Neural progenitor cell (in vitro differentiated cells): Measurements from ENCODE around the gene ELMO1. TPM values are rescaled to one million over a fixed set of nuclear protein-coding genes. Genes with fewer than 3 reads are reported as not detected.

Source experiments
- DNase-seq: peaks from one replicate; pipeline ENCODE4 v3.0.0-alpha.2; 2016; ENCODE audit warnings: low spot score
- H2AFZ ChIP-seq: fragments of 200-600 bp; sonication (generic); replicated peaks from 2 replicates; pipeline ENCODE4 v1.6.1; 2016; ENCODE audit warnings: antibody characterized with exemption
- H3F3A ChIP-seq: fragments of 200-600 bp; sonication (generic); 2 replicates; pipeline ENCODE4 v1.6.1; 2016; ENCODE audit warnings: antibody characterized with exemption, low read depth
- H3K27ac ChIP-seq: fragments of 200-600 bp; sonication (generic); 2 replicates; pipeline ENCODE4 v1.5.1; 2016; ENCODE audit warnings: mild to moderate bottlenecking
- H3K27me3 ChIP-seq: fragments of 200-600 bp; sonication (generic); 2 replicates; pipeline ENCODE4 v1.6.1; 2016; ENCODE audit warnings: mild to moderate bottlenecking, moderate library complexity
- H3K36me3 ChIP-seq: fragments of 200-600 bp; sonication (generic); 2 replicates; pipeline ENCODE4 v1.5.1; 2016
- H3K4me1 ChIP-seq: fragments of 200-600 bp; sonication (generic); 2 replicates; pipeline ENCODE4 v1.6.1; 2016; ENCODE audit warnings: mixed run types
- H3K4me2 ChIP-seq: fragments of 200-600 bp; sonication (generic); 2 replicates; pipeline ENCODE4 v1.6.1; 2016
- H3K4me3 ChIP-seq: fragments of 200-600 bp; sonication (generic); 2 replicates; pipeline ENCODE4 v1.5.1; 2016
- H3K79me2 ChIP-seq: fragments of 200-600 bp; sonication (generic); 2 replicates; pipeline ENCODE4 v1.6.1; 2016; ENCODE audit warnings: low read depth
- H3K9ac ChIP-seq: fragments of 200-600 bp; sonication (generic); 2 replicates; pipeline ENCODE4 v1.6.1; 2016
- H3K9me3 ChIP-seq: fragments of 200-600 bp; sonication (generic); 2 replicates; pipeline ENCODE4 v1.5.1; 2016; ENCODE audit warnings: low read depth
- H4K20me1 ChIP-seq: fragments of 200-600 bp; sonication (generic); 2 replicates; pipeline ENCODE4 v1.6.1; 2016; ENCODE audit warnings: low read depth
- H3K27ac Mint-ChIP-seq: 3 replicates; pipeline ENCODE4 v1.8.0; 2021; ENCODE audit warnings: mixed read lengths
- H3K27me3 Mint-ChIP-seq: 2 replicates; pipeline ENCODE4 v1.8.0; 2022; ENCODE audit warnings: low read depth, mild to moderate bottlenecking, inconsistent platforms, moderate library complexity, mixed read lengths; ENCODE audit not compliant: insufficient read depth
- H3K36me3 Mint-ChIP-seq: 3 replicates; pipeline ENCODE4 v1.8.0; 2021; ENCODE audit warnings: mixed read lengths
- H3K4me1 Mint-ChIP-seq: 3 replicates; pipeline ENCODE4 v1.8.0; 2021; ENCODE audit warnings: mixed read lengths
- H3K4me3 Mint-ChIP-seq: 3 replicates; pipeline ENCODE4 v1.8.0; 2021; ENCODE audit warnings: mild to moderate bottlenecking, moderate library complexity, mixed read lengths
- H3K9me3 Mint-ChIP-seq: 3 replicates; pipeline ENCODE4 v1.8.0; 2020; ENCODE audit warnings: mixed read lengths
- CTCF ChIP-seq: fragments of 200-600 bp; sonication (generic); IDR thresholded peaks from 2 replicates; pipeline ENCODE4 v1.5.1; 2017; ENCODE audit warnings: antibody characterized with exemption, mild to moderate bottlenecking
- EZH2 ChIP-seq: fragments of 200-600 bp; sonication (generic); IDR thresholded peaks from 2 replicates; pipeline ENCODE4 v1.6.1; 2017; ENCODE audit warnings: antibody characterized with exemption, mild to moderate bottlenecking, moderate library complexity
- EZH2phosphoT487 ChIP-seq: fragments of 200-600 bp; sonication (generic); IDR thresholded peaks from 2 replicates; pipeline ENCODE4 v1.6.1; 2017; ENCODE audit warnings: antibody characterized with exemption
- total RNA-seq: library from RNA; depleted of rRNA; stranded (reverse); fragments of >200 nt; gene quantifications from 2 replicates; pipeline ENCODE4 v1.2.3, GENCODE V29; 2015; ENCODE audit warnings: low replicate concordance

ELMO1 gene
- total RNA-seq, 1 donor from 2014 or later = 22.0 TPM

GRCh38 chr7:37071124-37071523 lies 377.5 kb downstream of the ELMO1 start:
- no peak overlapping the region for H3K4me3 ChIP-seq
- H4K20me1 ChIP-seq = no peaks in the 10 kb centered on the region
- no peak for DNase-seq
- H3K4me1 ChIP-seq = peaks cover 24% of the 10 kb centered on the region
- H3K4me1 Mint-ChIP-seq = peaks cover 5% of the 10 kb centered on the region
- no peak overlapping the region for H3K4me3 Mint-ChIP-seq
- H3K27me3 Mint-ChIP-seq = peaks cover under 1% of the 10 kb centered on the region
- no peak overlapping the region for H3K27ac Mint-ChIP-seq
- TF ChIP-seq CTCF (no peak), EZH2 (no peak), EZH2phosphoT487 (no peak)
- no peaks in the 10 kb centered on the region for H3K79me2 ChIP-seq
- no peak overlapping the region for H3K4me2 ChIP-seq
- no peak overlapping the region for H3K27ac ChIP-seq
- no peaks in the 10 kb centered on the region for H3K27me3 ChIP-seq
- H2AFZ ChIP-seq = no peak overlapping the region
- H3K9me3 Mint-ChIP-seq = peaks cover 3% of the 10 kb centered on the region
- H3F3A ChIP-seq = no peaks in the 10 kb centered on the region
- no peaks in the 10 kb centered on the region for H3K36me3 Mint-ChIP-seq
- no peak overlapping the region for H3K9ac ChIP-seq
- no peaks in the 10 kb centered on the region for H3K36me3 ChIP-seq
- H3K9me3 ChIP-seq = no peaks in the 10 kb centered on the region

GRCh38 chr7:37070471-37070870 lies 378.2 kb downstream of the ELMO1 start:
- no peaks in the 10 kb centered on the region for H4K20me1 ChIP-seq
- no peak for DNase-seq
- H3K9me3 ChIP-seq = no peaks in the 10 kb centered on the region
- H3K79me2 ChIP-seq = no peaks in the 10 kb centered on the region
- no peak overlapping the region for H2AFZ ChIP-seq
- H3F3A ChIP-seq = no peaks in the 10 kb centered on the region
- Mint-ChIP-seq H3K27me3 (peaks cover 6% of the 10 kb centered on the region), H3K9me3 (peaks cover 3% of the 10 kb centered on the region), H3K4me1 (peaks cover 5% of the 10 kb centered on the region), H3K27ac (no peak overlapping the region), H3K4me3 (no peak overlapping the region), H3K36me3 (no peaks in the 10 kb centered on the region)
- H3K4me2 ChIP-seq = no peak overlapping the region
- H3K4me1 ChIP-seq = peaks cover 24% of the 10 kb centered on the region
- H3K9ac ChIP-seq = no peak overlapping the region
- no peaks in the 10 kb centered on the region for H3K27me3 ChIP-seq
- H3K27ac ChIP-seq = no peak overlapping the region
- no peaks in the 10 kb centered on the region for H3K36me3 ChIP-seq
- no peak for TF ChIP-seq EZH2
- no peak for TF ChIP-seq CTCF
- TF ChIP-seq EZH2phosphoT487 = no peak
- H3K4me3 ChIP-seq = no peak overlapping the region

- peaks cover 5% of the 10 kb centered on the region for H3K9me3 Mint-ChIP-seq
Observed at GRCh38 chr7:37070031-37070430, 378.6 kb downstream of the ELMO1 start.

More at GRCh38 chr7:37070031-37070430, 378.6 kb downstream of the ELMO1 start:
- DNase-seq = no peak
- Histone ChIP-seq H3K4me3 (no peak overlapping the region), H3K79me2 (no peaks in the 10 kb centered on the region), H4K20me1 (no peaks in the 10 kb centered on the region), H3K4me2 (no peak overlapping the region), H3K9ac (no peak overlapping the region), H3K36me3 (no peaks in the 10 kb centered on the region), H3K9me3 (no peaks in the 10 kb centered on the region), H3K4me1 (peaks cover 24% of the 10 kb centered on the region), H3K27ac (no peak overlapping the region), H3K27me3 (no peaks in the 10 kb centered on the region), H3F3A (no peaks in the 10 kb centered on the region), H2AFZ (no peak overlapping the region)
- Mint-ChIP-seq H3K36me3 (peaks cover 2% of the 10 kb centered on the region), H3K27ac (no peak overlapping the region), H3K27me3 (peaks cover 6% of the 10 kb centered on the region), H3K4me1 (peaks cover 5% of the 10 kb centered on the region), H3K4me3 (no peak overlapping the region)
- no peak for TF ChIP-seq EZH2
- no peak for TF ChIP-seq EZH2phosphoT487
- no peak for TF ChIP-seq CTCF
